Renal pelvis (tissue), 4 donors: ENCODE results near the gene MMRN1. TPM values are rescaled to one million over a fixed set of nuclear protein-coding genes. Genes with fewer than 3 reads are reported as not detected.

ENCODE experiments used
- DNase-seq: peaks from one replicate; pipeline ENCODE4 v3.0.0-alpha.2; 2013
- polyA plus RNA-seq, 3 donors: library from polyadenylated mRNA; unstranded; fragments of 120-200 nt; gene quantifications; one replicate each; pipeline ENCODE4 v1.2.1, GENCODE V29; 2013; ENCODE audit not compliant: insufficient read length in 3 of 3

The MMRN1 gene
- polyA plus RNA-seq, 3 donors: 1.7 to 5.5 (median 3.0) TPM

DNA sequence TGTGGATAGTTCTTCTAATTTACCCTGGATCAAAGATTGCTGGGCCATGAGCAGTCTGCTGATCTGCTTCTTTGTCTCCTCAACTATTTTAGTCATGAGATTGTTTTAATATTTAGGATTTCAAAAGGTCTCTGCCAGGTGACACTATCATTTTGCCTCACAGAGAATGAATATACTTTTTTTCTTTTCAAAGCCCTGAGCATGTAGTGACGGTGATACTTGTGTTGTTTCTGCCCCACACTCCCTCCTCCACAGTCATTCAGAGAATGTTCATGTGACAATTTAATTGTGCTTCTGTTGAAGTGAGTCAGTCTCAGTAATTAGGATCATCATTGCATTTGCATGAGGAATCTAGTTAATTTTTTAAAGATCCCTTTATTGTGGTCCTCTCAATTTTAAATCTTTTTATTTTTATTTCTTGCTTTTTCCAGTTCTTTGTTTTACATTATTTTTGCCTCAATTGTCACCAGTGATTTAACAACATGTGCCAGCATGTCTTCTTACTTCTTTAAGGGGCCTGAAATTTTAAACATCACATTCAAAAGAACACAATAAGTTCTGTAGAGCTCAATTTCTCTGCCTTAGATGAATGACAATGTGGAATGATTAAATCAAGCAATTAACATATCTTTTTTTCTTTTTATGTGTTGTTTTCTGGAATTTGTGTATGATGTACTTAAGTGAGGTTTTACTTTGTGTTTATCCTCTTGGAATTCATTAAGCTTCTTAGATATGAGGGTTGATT lies 12.3 kb downstream of the MMRN1 start:
- DNase-seq: no peak

DNA sequence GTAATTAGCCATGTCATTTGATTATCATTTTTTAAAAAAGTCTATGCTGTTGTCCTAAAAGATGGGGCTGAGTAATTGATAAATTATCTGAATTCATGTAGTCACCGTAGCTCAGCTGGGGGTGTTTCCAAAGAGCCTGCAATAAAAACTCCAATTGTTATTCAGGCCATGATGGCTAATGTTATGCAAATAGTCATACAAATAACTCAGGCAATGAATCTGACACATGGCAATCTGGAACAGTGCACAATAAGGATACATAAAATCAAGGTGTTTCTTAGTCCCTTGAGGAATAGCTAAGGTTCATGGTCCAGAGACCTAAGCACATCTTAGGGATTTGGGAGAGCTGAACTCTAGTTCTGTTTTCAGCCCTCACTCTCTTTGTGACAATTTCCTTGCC lies 15.2 kb downstream of the MMRN1 start:
- DNase-seq: no peak

DNA sequence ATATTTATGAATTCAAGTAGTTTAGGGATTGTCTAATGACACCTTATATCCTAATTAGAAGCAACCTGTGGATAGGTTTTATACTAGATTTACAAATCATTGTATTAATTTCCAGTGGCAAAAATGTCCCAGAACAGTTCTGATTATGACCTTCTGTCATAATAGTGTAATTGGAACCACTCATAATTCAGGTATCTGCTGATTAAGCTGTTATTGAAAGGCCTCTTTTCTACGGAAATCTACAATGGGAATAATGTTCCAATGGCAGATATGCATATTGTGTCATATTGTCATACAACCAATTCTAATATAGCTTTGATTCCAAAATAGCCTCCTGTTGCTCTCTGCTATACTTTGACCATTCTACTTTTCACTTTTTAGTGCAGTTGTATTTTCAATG lies 19.0 kb downstream of the MMRN1 start:
- DNase-seq: no peak

DNA sequence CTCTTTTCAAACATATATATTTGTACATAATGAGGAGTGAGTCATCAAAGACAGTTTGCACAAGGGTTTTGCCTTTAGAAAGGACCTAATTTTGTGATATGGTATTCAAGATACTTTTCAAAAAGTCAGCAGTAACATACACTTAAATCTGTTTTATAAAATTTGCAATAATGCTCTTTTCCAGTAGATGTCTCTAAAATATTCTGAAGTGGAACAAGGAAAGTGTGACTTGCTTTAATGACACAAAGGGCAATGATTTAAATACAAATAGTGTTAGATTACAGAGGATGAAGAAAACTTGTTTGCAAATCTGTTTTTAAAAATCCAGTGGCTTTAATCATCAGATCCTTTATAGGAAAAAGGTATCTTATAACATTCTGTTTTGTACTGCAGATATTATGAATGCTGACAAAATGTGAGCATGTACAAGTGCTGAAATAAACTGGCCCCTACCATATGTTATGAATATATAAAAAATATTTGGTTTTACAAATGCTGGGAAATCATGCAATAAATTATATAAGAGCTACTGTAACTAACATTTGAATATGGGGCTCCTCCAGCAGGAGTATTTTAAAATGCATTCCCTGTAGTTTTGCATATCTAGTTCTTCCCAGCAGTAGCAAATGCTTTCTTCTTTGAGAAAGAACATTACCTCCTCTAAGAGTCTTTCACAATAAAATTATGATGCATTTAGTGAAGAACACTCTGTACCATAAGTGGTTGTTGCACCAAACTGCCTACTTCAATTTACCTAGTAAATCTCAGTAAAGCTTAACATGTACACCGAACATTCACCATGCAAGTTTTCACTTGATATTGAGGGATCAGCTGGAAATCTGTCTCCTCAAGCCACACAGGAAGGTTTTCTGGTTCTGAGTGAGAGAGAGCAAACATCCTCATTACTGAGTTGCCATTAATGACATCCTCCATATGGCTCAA lies 20.2 kb downstream of the MMRN1 start:
- DNase-seq: no peak

DNA sequence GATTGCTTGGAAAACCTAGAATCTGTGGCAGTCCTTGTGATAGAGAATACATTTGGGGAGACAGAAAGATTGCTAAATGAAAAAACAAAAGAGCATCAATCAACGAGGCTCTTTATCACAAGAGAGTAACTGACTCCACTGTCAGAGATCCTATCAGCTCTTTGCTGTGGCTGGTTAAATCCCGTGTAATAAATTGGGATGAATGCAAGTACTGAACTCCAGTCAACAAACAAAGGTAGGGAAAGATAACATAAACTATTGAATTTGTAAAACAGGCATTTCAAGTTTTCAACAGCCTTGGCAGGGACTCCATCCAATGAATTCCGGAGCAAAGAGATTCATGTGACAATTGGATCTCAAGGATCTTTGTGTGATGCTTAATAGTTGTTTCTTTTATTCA lies 21.3 kb downstream of the MMRN1 start:
- no peak for DNase-seq

DNA sequence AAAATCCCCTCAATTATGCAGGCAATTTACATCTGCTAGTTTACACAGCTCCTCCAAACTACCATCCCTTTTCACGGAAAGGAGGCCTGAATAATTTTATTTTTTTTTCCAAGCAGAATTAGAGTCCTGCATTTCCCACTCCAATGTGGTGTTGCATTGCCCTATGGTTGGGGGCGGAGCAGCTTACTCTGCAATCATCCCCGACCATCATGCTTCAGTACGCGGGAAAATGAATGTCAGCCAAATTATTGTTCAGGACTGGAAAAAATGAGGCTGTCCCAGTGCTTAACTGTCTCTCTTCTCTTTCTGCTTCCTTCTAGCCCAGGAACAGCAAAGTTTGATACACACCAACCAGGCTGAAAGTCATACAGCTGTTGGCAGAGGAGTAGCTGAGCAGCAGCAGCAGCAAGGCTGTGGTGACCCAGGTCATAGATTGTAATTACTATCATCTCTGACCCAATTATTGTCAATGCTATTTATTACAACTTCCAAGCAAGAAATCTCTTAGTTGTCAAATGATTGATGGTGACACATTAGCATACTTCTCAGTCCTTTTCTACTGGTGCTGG lies 28.3 kb downstream of the MMRN1 start:
- no peak for DNase-seq

DNA sequence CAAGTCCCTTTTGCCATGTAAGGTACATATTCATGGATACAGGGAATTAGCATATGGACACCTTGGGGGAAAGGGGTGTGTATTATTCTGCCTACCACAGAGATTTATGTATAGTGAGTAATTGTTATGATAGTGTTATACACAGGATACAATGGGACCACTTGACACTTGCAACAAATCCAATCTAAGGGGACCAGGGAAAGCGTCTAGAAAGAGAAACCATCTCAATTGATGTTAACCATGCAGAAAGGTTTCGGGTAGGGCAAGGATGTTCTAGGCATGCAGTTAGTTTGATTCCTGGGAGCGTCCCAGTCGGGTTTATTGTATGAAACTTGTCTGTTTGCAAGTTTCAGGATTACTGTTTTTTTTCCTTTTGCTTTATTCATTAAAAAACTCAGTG lies 34.2 kb downstream of the MMRN1 start:
- DNase-seq: no peak

DNA sequence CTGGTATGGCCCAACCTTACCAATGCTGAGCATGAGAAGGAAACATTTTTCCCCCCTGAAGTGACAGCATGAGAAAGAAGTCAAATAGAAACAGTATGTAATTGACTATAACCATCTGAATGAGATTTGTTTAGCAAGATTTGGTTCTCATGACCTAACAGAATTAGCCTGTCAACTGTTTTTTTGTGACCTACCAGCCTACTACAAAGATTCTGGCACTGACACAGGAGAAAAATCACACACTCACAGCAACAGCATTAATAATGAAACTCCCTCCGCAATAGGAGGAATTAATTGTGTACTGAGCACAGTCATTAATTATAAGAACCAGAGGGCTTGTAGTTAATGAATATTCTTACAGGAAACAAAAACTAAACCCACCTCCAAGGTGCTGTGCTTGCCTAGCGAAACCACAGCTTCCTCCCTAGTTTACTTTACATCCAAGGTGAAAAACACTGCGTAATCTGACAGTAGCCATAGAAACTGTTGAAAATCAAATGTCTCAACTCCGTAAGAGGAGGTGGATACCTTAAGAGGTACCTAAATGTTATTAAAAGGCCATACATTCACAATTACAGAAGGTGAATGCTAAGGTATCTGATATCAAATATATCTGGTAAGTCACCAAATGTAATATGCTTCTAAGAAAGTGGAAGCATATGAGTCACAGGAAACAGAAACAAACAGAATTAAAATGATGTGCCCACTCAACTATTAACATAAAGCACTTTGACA lies 34.9 kb downstream of the MMRN1 start:
- DNase-seq: no peak

DNA sequence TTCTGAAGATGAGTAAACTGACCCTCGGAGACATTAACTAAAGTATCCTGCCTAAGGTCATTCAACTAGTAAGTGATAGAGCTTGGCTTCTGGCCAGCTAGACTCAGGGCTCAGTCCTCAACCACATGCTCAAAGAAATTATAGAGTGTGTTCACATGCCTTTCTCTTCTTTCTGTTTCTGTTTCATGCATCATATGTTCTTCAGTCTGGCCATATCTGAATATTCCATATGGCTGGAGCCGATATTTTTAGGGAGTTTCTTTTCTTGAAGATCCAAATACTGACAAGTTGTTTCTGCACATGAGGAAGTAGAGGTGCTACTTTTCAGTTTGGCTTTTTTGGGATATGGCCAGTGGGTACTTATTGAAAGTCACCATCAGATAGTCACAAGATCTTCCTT lies 44.9 kb downstream of the MMRN1 start:
- no peak for DNase-seq

DNA sequence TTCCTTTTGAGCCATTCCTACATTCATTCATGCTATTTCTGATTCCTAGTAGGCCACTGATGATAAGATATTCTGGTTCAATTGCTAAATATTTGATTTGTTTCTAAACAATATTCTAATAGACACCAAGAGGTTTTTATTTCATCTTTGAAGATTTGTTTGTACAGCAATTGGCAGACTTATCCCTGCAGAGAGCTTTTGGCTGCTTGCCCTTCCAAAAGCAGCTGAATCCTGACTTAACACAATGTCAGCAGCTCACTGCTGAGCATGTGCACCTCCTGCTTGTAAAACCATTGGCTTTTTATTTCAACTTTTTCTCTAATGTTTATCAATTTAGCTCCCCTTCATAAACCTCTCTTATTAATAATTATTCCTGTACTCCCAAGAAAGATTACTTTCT lies 45.3 kb downstream of the MMRN1 start:
- DNase-seq: no peak

DNA sequence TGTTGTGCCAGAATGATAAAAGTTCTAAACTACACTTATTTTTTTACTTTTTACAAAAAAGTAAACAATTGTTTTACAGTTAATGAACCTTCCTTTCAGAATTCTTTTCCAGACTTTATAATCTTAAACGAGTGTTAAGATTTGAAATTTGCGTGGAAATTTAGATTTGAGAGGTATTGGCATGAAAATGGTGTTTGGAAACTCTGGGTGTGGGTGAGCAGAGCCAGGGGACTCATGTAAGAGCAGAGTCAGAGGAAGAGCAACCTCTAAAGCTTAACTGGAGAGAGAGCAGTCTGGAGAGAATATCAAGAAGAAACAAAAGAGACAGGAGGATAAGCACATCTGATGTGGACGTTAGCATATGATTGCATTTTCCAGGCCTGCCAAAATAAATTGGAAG lies 48.2 kb downstream of the MMRN1 start:
- DNase-seq: no peak

DNA sequence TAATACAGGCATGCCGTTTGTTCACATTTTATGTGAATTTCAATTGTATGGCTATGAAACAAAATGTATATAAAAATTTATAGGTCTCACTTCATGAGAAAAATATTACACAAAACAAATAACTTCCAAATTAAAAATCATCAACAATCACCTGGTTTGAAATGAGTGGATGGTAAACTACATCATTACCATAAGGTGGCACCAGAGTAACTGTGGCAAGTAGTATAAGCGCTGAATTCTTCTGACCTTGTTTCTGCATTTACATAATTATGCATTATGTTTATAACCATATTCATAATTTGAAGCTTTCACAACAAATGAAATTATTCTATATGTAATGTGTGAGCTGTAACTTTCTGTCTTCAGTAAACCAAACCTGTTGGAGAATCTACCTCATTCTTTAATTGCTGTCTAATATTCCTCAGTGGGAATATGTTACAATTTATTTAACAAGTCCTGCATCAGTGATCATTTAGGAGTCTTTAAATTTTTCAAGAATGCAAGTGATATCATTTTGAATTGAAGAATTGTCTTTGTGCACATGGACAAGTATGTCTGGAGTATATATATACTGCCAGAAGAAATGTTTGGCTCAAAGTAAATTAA lies 55.2 kb downstream of the MMRN1 start:
- DNase-seq: no peak

DNA sequence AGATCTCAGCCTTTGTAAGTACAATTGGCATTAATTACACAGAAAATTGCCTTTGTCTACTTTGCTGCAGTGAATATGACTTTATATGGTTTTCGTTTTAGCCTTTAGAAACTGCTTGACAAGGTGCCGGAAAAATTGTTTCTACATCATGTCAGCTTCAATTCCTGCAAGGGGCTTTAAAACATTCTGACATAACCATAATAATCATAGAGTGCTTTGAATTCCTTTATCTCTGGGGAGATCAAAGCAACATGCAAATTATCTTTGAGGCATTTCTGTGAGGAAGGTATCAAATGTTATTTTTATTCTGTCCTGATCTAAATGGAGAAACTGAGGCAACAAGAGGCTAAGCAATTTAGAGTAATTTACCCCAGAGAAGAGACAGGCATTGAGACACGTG lies 57.8 kb downstream of the MMRN1 start:
- DNase-seq: no peak

DNA sequence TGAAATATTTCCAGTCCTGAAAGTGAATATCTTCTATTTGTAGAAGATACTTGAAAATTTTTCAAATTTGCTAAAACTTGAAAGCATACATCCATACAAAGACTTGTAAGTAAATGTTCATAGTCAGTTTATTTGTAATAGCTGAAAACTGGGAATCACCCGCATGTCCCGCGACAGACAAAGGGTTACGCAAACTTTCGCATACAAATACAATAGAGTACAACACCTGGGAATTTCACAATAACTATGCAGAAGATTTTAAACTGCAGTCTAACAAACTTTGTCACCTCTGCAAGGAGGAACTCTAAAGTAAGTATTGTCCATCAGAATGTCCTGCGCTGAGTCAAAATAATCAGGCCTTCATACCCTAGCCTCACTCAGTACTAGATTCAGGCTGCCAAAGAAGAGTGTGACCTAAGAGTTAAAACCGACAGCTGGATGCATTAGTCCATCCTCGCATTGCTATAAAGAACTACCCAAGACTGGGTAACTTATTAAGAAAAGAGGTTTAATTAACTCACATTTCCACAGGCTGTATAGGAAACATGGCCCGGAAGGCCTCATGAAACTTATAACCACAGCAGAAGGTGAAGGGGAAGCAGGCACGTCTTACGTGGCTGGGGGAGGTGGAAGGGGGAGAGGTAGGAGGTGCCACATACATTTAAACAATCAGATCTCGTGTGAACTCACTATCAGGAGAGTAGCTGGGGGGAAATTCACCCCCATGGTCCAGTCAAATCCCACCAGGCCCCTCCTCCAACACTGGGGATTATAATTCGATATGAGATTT lies 60.4 kb downstream of the MMRN1 start:
- DNase-seq: no peak

DNA sequence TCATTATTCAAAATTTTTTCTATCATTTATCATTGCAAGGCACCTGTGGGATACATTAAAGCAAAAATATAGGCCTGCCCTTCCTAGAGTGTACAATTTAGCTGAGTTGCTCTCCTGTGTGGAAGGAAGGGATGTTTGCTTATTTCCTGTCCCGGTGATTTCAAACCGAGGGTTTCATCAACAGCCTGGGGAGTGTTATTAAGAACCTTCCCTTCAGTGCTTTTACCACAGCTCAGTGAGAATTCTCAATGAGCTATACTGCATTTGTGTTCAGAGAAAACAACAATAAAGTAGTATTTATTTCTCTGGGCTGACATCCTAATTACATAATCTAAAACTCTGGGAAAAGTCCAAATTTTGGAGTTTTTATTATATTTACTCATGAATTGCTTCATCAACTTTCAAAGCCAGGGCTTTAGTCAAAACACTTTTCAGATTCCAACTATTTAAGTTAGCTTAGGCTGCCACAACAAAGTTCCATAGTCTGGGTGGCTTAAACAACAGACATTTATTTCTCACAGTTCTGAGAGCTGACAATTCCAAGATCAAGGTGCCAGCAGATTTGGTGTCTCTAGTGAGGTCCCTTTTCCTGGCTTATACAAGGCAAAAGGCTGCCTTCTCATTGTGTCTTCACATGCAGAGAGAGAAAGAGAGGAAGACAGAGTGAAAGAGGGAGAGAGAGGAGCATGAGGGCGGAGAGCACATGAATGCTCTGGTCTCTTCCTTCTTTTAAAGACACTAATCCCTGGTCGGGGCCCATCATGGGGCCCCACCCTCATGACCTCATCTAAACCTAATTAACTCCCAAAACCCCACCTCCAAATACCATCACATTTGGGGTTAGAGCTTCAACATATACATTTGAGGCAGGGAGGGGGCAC lies 62.6 kb downstream of the MMRN1 start:
- DNase-seq: no peak

DNA sequence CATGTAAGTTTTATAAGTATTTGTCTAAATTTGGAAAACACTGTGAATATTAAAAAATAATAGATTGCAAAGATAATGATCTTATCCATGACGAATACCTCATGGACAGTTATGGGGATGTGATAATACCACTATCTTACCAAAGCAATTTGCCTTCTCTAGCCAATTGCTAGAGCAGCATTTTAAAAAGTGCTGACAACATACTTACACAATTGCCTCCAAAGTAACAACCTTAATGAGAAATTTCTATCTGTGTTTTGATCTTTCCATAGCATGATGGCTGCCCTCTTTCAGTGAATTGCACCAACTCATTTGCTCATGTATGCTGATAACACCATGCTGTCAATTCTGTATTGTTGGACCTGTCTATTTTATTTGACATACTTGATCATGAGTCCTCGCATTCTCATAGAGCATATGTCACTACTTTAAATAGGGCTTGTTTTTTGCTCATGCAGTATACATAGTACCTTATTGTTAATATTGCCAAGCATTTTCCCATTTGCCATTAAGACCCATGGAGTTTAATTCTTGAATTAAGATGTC lies 87.2 kb downstream of the MMRN1 start:
- no peak for DNase-seq

DNA sequence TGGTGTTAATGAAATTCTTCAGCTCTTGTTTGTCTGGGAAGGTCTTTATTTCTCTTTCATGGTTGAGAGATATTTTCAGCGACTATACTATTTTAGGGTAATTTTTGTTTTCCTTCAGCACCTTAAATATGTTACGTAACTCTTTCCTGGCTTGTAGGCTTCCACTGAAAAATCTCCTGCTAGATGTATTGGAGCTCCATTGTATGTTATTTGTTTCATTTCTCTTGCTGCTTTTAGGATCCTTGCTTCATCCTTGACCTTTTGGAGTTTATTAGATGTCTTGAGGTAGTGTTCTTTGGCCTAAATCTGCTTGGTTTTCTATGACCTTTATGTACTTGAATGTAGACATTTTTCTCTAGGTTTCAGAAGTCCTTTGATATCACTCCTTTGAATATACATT lies 93.6 kb downstream of the MMRN1 start:
- DNase-seq: no peak

DNA sequence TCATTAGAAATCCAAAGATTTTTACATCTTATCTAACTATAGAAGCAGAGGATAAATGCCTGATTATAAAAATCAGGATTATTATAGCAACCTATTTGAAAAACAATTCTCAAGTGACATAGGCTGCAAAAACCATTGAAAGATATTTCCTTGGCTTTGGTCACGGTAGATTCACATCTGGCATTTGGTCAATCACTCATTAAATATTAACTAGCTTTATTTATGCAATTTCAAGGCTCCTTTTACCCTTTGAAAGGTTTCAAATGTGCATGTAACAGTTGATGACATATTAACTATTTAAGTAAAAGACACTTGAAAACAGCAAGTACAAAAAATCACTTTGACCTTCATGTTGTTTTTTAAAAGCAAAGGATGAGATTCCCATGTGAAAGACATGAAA lies 98.1 kb downstream of the MMRN1 start:
- peak; percentile 61 for DNase-seq

DNA sequence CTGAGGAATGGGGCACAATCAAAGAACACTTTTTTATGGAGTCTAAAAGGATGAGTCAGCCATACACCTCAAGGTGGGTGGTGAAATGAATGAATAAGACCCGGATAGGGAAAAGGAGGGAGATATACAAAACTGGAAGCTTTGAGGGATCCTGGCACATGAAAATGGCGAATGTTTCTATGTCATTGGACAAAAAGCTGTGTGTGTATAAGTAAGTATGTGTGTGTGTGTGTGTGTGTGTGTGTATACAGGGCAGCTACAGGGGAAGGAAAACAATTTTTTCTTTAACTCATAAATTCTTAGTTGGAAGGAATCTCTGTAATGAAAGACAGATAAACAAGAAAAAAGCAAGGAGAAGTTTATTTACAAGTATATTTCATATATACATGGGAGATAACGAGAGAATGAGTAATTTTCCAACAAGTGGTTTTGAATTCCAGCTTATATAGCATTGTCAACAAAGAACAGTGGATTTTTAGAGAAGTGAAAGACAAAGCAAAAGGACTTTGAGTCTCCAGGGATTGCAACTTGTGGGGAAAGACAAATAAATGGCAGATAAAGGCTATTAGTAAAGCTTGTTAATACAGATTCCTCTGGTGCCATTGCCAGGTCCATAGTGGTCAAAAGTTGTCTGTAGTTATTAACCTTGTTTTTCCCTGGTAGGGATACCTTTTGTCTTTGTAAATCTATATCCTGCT lies 99.7 kb downstream of the MMRN1 start:
- no peak for DNase-seq
